GM04504 (cell line): ENCODE measurements around the gene DUOX1.

ENCODE experiments used
- DNase-seq: peaks from one replicate; pipeline ENCODE4 v3.0.0-alpha.2; 2012; ENCODE audit warnings: low read depth

Gene DUOX1

DNA sequence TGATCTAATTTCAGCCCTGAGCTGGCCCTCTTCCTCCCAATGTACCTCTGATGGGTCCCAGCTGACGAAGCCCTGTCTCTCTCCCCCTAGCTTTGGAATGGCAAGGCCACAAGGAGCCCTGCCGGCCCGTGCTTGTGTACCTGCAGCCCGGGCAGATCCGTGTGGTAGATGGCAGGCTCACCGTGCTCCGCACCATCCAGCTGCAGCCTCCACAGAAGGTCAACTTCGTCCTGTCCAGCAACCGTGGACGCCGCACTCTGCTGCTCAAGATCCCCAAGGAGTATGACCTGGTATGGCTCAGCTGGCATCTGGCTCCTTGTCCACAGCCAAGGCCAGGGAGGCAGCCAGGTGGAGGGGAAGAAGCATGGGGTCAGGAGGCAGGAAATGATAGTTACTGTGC, 14.2 kb downstream of the DUOX1 start:
- no peak for DNase-seq

GRCh38 chr15:45144775-45145174, 15.0 kb downstream of the DUOX1 start:
- no peak for DNase-seq

GRCh38 chr15:45146405-45146804, 16.6 kb downstream of the DUOX1 start:
- DNase-seq, result no peak

DNA sequence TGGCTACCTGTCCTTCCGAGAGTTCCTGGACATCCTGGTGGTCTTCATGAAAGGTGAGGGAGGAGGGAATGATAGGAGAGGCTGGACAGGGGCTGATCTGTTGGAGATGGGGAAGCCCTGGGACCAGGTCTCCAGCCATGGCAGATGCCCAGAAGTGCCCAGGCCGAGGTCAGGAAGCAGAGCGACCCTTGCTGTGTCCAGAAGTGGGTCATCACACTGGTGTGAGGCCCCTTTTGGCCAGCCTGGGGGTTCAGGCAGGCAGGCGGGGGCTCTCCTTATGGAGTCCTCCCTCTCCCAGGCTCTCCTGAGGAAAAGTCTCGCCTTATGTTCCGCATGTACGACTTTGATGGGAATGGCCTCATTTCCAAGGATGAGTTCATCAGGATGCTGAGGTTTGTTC, 17.8 kb downstream of the DUOX1 start:
- DNase-seq, result no peak

DNA sequence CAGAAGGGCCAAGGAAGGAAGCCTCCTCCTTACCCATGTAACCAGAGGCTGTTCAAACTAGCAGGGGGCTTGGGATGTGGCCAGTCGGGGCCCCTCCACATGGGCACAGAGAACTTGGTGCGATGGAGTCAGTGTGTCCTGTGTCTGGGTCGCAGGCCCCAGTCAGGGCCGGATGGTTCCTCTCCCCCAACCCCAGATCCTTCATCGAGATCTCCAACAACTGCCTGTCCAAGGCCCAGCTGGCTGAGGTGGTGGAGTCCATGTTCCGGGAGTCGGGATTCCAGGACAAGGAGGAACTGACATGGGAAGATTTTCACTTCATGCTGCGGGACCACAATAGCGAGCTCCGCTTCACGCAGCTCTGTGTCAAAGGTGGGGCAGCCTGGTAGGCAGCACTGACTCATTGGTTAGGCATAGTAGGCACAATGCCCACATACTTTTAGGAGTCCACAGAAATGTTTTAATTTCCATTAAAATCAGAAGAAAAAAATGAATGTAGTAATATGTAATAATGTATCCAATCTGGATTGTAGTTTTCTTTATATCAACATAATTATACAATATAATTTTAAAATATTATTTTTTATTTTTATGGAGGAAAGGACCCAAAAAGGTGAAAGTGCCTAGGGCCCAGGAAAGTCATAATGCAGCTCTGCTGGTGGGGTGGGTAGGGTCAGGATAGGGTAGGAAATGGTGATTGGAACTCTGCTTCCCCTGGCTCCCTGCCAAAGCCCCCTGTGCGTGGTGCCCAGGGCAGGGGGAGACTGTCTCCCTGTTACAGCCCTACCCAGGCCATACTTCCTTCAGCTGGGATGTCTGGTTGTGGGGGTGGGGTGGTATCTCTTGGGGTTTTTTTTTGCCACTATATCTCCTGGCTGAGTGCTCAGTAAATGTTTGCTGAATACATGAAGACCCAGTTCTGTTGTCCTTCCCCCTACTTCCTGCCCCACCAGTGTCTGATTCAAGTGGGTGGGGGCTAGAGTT, 18.6 kb downstream of the DUOX1 start:
- no peak for DNase-seq

DNA sequence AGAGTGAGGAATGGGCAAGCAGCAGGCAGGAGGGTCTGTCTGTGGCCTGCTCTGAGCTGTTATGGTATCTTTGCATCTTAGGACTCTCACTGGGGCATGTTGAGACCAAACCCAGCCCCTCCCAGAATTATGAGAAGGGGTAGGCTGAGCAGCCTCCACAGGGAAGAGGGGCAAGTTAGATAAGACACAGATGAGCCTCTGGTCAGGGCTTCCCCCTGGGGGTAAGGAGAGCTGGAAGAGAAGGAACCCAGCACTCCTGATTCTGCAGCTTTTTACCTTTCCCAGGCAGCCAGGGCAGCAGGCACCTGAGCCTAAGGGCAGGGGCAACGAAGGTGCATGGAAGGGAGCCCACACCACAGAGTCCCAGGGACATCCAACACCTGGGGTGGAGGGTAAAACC, 19.3 kb downstream of the DUOX1 start:
- DNase-seq, result no peak

DNA sequence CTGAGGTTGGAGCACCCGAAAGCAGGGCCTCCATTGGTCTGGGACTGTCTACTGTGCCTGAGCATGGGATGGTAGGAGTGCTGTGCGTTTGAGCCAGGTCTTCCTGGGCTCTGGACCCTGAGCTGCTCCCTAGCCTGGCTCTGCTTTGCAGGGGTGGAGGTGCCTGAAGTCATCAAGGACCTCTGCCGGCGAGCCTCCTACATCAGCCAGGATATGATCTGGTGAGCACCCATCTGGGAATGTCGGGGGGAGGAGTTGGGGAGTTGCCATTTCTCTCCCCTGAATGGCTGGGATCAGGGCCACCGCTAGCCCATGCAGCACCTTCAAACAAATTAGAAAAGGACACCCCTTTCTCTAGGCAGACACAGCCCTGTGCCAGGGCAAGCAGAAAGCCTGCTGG, 20.7 kb downstream of the DUOX1 start:
- DNase-seq, result no peak

- DNase-seq, result no peak
Observed at GRCh38 chr15:45150997-45151396, 21.2 kb downstream of the DUOX1 start.

GRCh38 chr15:45151998-45152828, 22.4 kb downstream of the DUOX1 start:
- DNase-seq, result no peak

- no peak for DNase-seq
Observed at GRCh38 chr15:45155739-45156138, 25.9 kb downstream of the DUOX1 start.

- peak; percentile 40 for DNase-seq
Observed at GRCh38 chr15:45156744-45157455, 27.1 kb downstream of the DUOX1 start.

- DNase-seq, result peak; percentile 66
Observed at GRCh38 chr15:45157974-45158373, 28.2 kb downstream of the DUOX1 start.

GRCh38 chr15:45161666-45162065, 31.9 kb downstream of the DUOX1 start:
- DNase-seq, result no peak

DNA sequence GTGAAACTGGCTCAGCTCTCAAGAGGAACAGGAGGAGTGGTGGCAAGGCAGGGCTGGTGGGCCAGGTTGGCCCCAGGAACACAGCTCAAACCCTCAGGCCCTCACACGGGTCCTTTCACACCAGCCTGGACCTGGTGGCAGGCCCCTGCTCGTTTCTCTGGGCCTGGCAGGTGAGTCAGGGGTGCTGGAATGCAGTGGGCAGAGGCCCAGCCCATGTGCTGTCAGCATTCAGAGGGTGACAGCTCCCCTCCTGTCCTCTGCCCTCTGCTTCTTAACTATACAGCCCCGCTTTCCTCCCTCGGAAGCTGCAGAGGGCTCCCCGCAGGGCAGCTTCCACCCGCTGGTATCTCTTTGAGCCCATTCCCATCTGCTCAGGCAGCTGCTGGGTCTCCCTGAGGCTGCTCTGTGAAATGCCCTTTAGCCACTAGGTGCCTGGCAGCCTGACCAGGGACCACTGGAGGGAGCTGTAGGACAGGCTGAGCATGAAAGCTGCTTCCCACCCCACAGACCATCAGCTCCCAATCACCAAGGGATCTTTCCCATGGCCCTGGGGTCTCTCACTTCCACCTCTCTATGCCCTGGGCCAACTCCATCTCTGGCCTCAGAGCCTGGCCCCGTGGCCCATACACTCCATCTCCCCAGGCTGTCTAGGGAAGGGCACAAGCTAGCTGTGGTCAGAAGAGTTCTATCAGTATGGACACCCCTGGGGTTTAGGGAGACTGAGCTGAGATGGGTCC, 33.1 kb downstream of the DUOX1 start:
- DNase-seq, result peak; percentile 58

DNA sequence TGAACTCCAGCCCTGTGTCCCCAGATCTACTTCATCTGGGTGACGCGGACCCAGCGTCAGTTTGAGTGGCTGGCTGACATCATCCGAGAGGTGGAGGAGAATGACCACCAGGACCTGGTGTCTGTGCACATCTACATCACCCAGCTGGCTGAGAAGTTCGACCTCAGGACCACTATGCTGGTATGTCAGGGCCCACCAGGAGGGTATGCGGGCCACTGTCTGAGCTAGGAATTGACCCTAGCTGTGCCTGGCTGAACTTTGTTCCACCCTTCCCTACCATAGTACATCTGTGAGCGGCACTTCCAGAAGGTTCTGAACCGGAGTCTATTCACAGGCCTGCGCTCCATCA, 33.7 kb downstream of the DUOX1 start:
- no peak for DNase-seq

- no peak for DNase-seq
Observed at GRCh38 chr15:45164914-45165313, 35.1 kb downstream of the DUOX1 start.

DNA sequence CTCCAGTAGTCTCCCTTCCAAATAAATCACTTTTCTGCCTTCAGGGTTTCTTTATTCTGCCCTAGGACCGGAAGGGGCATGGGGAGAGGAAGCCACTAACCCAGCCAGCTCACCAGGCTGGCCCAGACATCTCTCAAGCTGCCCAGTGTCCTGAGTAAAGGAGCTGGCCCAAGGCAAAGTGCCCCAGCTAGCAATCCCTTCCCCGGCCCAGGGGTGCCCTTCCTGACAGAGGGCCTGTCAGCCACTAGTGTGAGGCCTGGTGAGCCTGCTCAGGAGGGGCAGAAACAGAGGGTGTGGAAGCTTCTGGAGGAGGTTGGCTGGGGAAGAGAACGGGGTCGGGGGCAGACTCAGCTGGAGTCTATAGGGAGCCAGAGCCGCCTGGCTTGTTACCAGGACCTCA, 35.7 kb downstream of the DUOX1 start:
- no peak for DNase-seq

- DNase-seq, result peak; percentile 70
Observed at GRCh38 chr15:45166834-45167630, 37.2 kb downstream of the DUOX1 start.

- DNase-seq, result no peak
Observed at GRCh38 chr15:45167631-45168205, 37.9 kb downstream of the DUOX1 start.

DNA sequence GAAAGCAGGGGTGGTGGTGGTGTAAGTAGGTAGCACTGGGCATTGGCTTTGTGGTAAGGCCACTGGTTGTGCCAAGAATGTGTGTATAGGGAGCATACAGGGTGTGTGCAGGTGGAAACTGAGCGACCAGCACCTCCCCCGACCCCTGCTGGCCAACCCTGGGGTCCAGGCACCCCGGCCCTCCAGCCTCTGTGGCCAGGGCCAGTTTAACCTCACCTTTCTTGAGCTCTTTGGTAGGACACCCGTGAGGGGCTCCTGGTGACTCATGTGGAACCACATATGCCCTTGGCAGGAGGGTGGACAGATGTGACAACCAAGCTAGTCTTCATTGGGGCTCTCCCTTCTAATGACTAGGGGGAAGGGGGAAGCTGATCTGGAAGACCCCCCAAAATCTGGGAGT, 38.5 kb downstream of the DUOX1 start:
- no peak for DNase-seq
